Muscle of leg (tissue), 11 donors: ENCODE data around the gene MINDY2. TPM values are rescaled to one million over a fixed set of nuclear protein-coding genes. Genes with fewer than 3 reads are reported as not detected.
"Not testable (repeated sequence)": the region's sequence is repeated elsewhere in the genome, so short reads cannot be mapped to it uniquely, and the experiment has no call there.

Experiments used
- DNase-seq: peaks from one replicate; pipeline ENCODE4 v3.0.0; 2013
- H3K27ac ChIP-seq: one replicate; pipeline ENCODE4 v1.5.1; 2013; ENCODE audit warnings: mild to moderate bottlenecking, low read length, control low read depth
- H3K27me3 ChIP-seq: one replicate; pipeline ENCODE4 v1.6.1; 2013; ENCODE audit warnings: low read length; ENCODE audit not compliant: control insufficient read depth, insufficient read depth
- H3K36me3 ChIP-seq: one replicate; pipeline ENCODE4 v1.6.1; 2013; ENCODE audit warnings: low read length; ENCODE audit not compliant: control insufficient read depth, insufficient read depth
- H3K4me1 ChIP-seq: one replicate; pipeline ENCODE4 v1.6.1; 2013; ENCODE audit warnings: low read length; ENCODE audit not compliant: control insufficient read depth, insufficient read depth
- H3K4me3 ChIP-seq: one replicate; pipeline ENCODE4 v1.5.1; 2013; ENCODE audit warnings: low read length, control low read depth
- H3K9me3 ChIP-seq: replicated peaks from 2 replicates; pipeline ENCODE4 v1.6.1; 2013; ENCODE audit warnings: low read depth, low read length; ENCODE audit not compliant: control insufficient read depth
- WGBS: methylation state at CpG from one replicate; pipeline ENCODE4 v1.1.5; 2013; ENCODE audit warnings: missing lambda C conversion rate; ENCODE audit not compliant: insufficient coverage; 5-methylcytosine and 5-hydroxymethylcytosine counted together
- polyA plus RNA-seq, 8 donors: library from polyadenylated mRNA; unstranded; fragments of 120-200 nt; gene quantifications; one replicate each; pipeline versions ENCODE4 v1.2.1 to v1.2.3, GENCODE V29; 2013; ENCODE audit warnings: inconsistent platforms in 1 of 8, low replicate concordance in 1 of 8; ENCODE audit not compliant: insufficient read length in 8 of 8, insufficient read depth in 1 of 8
- total RNA-seq: library from RNA; stranded (reverse); fragments of 120-200 nt; gene quantifications from one replicate; pipeline ENCODE4 v1.2.4, GENCODE V29; 2013

MINDY2 gene
- total and polyA plus RNA-seq, 9 donors, result 6.2 to 13.6 (median 8.5) TPM

DNA sequence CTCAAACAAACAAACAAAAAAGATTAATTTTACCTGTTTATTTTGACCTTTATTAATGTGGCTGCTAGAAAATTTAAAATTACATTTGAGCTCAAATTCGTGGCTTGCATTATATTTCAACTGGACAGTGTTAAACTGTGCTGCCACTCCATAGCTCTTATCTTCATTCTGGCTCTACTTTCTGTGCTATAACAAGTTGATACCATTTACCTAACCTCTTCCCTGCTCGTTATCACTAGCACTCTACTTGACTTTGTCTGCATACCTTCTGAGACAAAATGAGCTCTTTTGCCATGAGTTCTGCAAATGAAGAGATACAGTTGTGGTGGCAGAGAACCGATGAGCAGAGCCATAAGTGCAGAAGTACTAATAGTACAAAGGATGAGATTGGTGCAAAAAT lies 26.4 kb downstream of the MINDY2 start:
- Histone ChIP-seq H3K4me1 (peaks cover 3% of the 10 kb centered on the region), H3K4me3 (no peak overlapping the region), H3K9me3 (no peaks in the 10 kb centered on the region), H3K27me3 (no peaks in the 10 kb centered on the region), H3K27ac (no peak overlapping the region), H3K36me3 (no peaks in the 10 kb centered on the region)
- 78% methylated on average over 2 of the region's 3 CpGs for WGBS
- no peak for DNase-seq

DNA sequence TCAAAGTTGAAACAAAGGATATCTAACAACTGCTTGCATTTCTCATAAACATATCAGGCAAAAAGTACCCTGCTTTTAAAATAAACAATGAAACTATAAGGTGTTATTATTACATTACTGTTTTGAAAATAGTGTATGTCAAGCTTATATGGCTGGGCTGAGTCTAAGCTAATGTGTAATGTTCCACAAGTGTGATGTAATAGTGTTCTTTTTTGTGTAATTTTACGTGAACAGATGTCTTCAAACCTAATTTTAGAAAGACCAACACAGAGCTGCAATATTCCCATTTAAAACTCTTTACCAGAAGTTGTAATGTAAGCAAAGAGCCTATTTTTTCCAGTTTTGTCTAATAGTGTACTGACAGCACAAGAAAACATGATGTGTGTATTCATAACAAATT lies 34.0 kb downstream of the MINDY2 start:
- Histone ChIP-seq H3K36me3 (no peaks in the 10 kb centered on the region), H3K9me3 (no peaks in the 10 kb centered on the region), H3K4me3 (no peak overlapping the region), H3K27me3 (no peaks in the 10 kb centered on the region), H3K27ac (no peak overlapping the region), H3K4me1 (no peaks in the 10 kb centered on the region)
- DNase-seq, result no peak
- no CpG with 5 or more reads among the region's 1 CpG for WGBS

DNA sequence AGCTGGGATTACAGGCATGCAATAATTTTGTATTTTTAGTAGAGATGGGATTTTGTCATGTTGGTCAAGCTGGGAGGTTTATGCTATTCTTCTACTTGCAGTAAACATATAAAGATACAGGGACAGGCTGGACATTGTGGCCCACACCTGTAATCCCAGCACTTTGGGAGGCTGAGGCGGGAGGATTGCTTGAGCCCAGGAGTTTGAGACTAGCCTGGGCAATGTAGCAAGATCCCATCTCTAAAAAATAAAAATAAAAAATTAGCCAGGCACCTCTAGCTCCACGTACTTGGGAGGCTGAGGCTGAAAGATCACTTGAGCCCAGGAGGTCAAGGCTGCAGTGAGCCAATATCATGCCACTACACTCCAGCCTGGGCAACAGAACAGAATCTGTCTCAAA lies 52.2 kb downstream of the MINDY2 start:
- not testable (repeated sequence) for H3K27ac ChIP-seq, H3K9me3 ChIP-seq, H3K4me1 ChIP-seq, H3K4me3 ChIP-seq, DNase-seq, H3K27me3 ChIP-seq
- WGBS, result 100% methylated on average over 1 of the region's 2 CpGs
- H3K36me3 ChIP-seq, result peaks cover 15% of the 10 kb centered on the region

DNA sequence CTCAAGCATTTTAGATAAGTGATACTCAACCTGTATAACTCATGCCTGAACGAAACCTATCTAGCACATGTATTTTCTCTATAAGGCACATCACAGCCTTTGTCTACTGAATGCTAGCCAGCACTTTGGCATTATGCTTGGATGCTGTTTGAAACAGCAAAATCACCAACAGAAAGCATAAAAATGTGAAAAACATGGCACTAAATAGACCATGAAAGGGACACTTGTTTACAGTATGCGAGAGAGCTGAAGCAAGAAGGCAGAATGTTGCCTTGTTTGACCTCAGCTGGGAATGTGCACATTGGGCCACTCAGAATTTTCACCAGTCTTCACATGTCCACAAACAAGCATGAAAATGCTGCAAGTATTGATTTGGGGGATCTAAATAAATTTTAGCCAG lies 59.5 kb downstream of the MINDY2 start:
- H3K27me3 ChIP-seq, result no peaks in the 10 kb centered on the region
- no CpG with 5 or more reads among the region's 2 CpGs for WGBS
- no peak overlapping the region for H3K27ac ChIP-seq
- H3K9me3 ChIP-seq, result no peaks in the 10 kb centered on the region
- no peak for DNase-seq
- H3K36me3 ChIP-seq, result peaks cover 5% of the 10 kb centered on the region
- no peak overlapping the region for H3K4me3 ChIP-seq
- no peaks in the 10 kb centered on the region for H3K4me1 ChIP-seq

DNA sequence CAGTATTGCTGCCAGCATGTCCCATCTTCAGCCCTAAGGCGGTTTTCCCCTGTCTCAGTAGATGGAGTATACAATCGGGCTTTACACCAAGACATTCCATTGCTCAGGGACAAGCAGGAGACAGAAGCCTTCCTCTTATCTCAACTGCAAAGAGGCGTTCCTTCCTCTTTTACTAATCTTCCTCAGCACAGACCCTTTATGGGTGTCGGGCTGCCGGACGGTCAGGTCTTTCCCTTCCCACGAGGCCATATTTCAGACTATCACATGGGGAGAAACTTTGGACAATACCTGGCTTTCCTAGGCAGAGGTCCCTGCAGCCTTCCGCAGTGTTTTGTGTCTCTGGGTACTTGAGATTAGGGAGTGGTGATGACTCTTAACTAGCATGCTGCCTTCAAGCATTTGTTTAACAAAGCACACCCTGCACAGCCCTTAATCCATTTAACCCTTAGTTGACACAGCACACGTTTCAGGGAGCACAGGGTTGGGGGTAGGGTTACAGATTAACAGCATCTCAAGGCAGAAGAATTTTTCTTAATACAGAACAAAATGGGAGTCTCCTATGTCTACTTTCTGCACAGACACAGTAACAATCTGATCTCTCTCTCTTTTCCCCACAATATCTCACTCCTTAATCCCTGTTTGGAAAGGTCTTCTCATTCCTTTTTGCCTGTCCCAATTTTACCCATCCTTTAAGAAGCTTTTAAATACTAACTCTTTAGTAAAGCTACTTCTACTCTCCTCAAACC lies 62.8 kb downstream of the MINDY2 start:
- WGBS, result 34% methylated on average over 3 of the region's 9 CpGs
- H3K36me3 ChIP-seq, H3K27me3 ChIP-seq, H3K27ac ChIP-seq, DNase-seq, H3K4me3 ChIP-seq, H3K9me3 ChIP-seq, H3K4me1 ChIP-seq: not testable (repeated sequence)

DNA sequence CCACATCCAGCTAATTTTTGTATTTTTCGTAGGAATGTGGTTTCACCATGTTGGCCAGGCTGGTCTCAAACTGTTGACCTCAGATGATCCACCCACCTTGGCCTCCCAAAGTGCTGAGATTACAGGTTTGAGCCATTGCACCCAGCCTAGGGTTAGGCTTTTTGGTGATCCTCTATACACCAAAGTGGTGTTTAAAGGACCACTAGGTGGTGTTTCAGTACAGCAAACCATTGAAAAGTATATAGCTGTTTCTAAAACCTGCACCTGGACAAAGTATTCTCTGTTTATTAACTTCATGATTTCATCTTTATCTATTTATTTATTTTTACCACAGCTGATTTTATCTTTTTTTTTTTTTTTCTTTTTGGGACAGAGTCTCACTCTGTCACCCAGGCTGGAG lies 68.4 kb downstream of the MINDY2 start:
- H3K27me3 ChIP-seq, result no peaks in the 10 kb centered on the region
- H3K4me1 ChIP-seq, result no peaks in the 10 kb centered on the region
- no peak overlapping the region for H3K4me3 ChIP-seq
- 80% methylated on average over 1 of the region's 1 CpG for WGBS
- no peak overlapping the region for H3K27ac ChIP-seq
- H3K36me3 ChIP-seq, result peaks cover 4% of the 10 kb centered on the region
- peak; percentile 9 for DNase-seq
- H3K9me3 ChIP-seq, result no peaks in the 10 kb centered on the region

DNA sequence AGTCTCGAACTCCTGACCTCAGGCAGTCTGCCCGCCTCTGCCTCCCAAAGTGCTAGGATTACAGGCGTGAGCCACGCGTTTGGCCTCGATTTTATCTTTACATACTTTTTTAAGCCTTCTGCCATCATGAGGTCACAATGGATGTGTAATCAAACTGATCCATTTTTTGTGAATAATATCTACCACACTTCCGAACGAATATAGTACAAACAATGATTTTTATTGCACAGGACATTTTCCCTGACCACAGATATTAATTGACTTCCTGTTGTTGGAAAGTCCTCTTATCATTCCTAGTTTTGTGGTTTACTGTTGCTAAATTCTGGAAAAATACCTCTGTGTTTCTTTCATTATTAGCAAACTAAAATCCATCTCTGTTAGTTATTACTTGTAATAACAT lies 68.9 kb downstream of the MINDY2 start:
- Histone ChIP-seq H3K9me3 (no peaks in the 10 kb centered on the region), H3K4me3 (no peak overlapping the region), H3K27me3 (no peaks in the 10 kb centered on the region), H3K4me1 (no peaks in the 10 kb centered on the region), H3K27ac (no peak overlapping the region), H3K36me3 (peaks cover 4% of the 10 kb centered on the region)
- 100% methylated on average over 1 of the region's 8 CpGs for WGBS
- DNase-seq, result no peak

DNA sequence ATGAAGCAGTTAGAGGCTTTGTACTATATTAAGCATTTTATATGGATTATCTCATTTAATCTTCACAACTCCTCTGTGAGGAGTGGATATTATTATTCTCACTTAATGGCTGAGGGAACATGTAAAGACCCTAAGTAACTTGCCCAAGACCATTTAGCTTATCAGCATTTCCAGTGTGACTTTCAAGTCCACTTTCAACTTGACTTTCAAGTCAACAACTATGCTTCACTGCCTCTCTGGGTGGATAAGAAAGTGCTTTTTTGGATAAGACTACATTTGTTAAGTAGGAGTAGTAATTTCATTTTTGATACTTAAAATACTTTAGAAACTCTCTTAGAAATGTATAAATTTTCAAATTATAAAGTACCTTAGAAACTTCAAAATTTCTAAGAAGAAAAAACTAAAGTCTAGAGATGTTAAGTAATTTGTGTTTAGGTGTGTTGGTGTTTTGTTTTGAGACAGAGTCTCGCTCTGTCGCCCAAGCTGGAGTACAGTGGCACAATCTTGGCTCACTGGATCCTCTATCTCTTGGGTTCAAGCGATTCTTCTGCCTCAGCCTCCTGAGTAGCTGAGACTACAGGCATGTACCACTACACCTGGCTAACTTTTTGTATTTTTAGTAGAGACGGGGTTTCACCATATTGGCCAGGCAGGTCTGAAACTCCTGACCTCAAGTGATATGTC lies 71.8 kb downstream of the MINDY2 start:
- no peaks in the 10 kb centered on the region for H3K9me3 ChIP-seq
- no peak for DNase-seq
- no peaks in the 10 kb centered on the region for H3K27me3 ChIP-seq
- H3K4me3 ChIP-seq, result no peak overlapping the region
- no peaks in the 10 kb centered on the region for H3K36me3 ChIP-seq
- 100% methylated on average over 4 of the region's 4 CpGs for WGBS
- H3K4me1 ChIP-seq, result no peaks in the 10 kb centered on the region
- no peak overlapping the region for H3K27ac ChIP-seq

DNA sequence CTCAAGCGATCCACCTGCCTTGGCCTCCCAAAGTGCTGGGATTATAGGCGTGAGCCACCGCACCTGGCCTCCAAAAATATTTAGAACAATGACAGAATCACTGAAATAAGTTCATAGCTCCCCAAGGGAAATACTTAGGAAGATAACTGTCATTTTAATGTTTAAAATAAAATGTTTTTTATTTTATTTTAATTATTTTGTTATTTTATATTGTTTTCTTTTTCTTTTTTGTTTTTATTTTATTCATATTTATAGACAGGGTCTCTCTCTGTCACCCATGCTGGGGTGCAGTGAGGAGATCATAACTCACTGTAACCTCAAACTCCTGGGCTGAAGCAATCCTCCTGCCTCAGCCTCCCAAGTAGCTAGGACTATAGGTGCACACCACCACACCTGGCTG lies 80.1 kb downstream of the MINDY2 start:
- not testable (repeated sequence) for H3K27ac ChIP-seq, H3K27me3 ChIP-seq, H3K4me3 ChIP-seq, H3K36me3 ChIP-seq, H3K9me3 ChIP-seq, DNase-seq, H3K4me1 ChIP-seq
- WGBS, result 80% methylated on average over 1 of the region's 3 CpGs

DNA sequence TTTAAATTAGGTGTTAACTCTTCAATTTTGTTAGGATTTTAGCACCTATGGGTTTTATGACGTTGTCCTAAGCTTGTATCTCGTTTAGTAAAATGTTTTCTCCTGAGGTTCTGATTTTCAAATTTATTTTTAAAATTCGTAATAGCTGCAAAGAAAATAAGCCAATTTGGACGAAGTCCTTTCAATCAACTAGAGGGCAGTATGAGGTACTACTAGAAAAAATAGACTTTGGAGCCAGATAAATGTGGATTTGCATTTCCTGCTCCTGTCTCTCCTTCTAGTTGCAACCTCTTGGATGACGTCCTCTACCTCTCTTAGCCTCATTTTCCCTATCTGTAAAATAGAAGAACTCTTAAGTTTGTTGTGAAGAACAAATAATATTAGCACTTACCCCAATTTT lies 81.2 kb downstream of the MINDY2 start:
- DNase-seq, result no peak
- no peak overlapping the region for H3K27ac ChIP-seq
- no CpG with 5 or more reads among the region's 5 CpGs for WGBS
- no peaks in the 10 kb centered on the region for H3K4me1 ChIP-seq
- no peaks in the 10 kb centered on the region for H3K27me3 ChIP-seq
- H3K4me3 ChIP-seq, result no peak overlapping the region
- peaks cover 3% of the 10 kb centered on the region for H3K36me3 ChIP-seq
- H3K9me3 ChIP-seq, result no peaks in the 10 kb centered on the region
